Ovary (tissue), 3 donors: ENCODE data around the gene RFC3.

Experiments used
- CTCF ChIP-seq, 3 donors: fragments of 450-650 bp in 2 of 3; fragments of 200-600 bp in 1 of 3; IDR thresholded peaks; one replicate each; pipeline versions ENCODE4 v1.5.1 to v1.8.0; 2016 to 2022; ENCODE audit warnings: antibody characterized with exemption in 3 of 3, mild to moderate bottlenecking in 1 of 3
- EP300 ChIP-seq: sonication (generic); formaldehyde crosslinking; IDR thresholded peaks from one replicate; pipeline ENCODE4 v1.6.1; 2017; ENCODE audit warnings: antibody characterized with exemption
- POLR2A ChIP-seq: fragments of 450-650 bp; IDR thresholded peaks from one replicate; pipeline ENCODE4 v1.6.1; 2017; ENCODE audit warnings: antibody characterized with exemption, mild to moderate bottlenecking, moderate library complexity
- donor health status: DM: no; HTN: no; CAD: no.

- TF ChIP-seq EP300 = no peak
- no peak for TF ChIP-seq POLR2A
- no peak for TF ChIP-seq CTCF (IDR thresholded peaks at IDR 0.05)
Observed at GRCh38 chr13:33785384-33785783, 32.6 kb upstream of the RFC3 start.
